ENCODE results near the gene FBXW7. TPM values are rescaled to one million over a fixed set of nuclear protein-coding genes. Genes with fewer than 3 reads are reported as not detected.

The FBXW7 gene
- total RNA-seq, 1 experiment from 2014 or later: 24.3 TPM

DNA sequence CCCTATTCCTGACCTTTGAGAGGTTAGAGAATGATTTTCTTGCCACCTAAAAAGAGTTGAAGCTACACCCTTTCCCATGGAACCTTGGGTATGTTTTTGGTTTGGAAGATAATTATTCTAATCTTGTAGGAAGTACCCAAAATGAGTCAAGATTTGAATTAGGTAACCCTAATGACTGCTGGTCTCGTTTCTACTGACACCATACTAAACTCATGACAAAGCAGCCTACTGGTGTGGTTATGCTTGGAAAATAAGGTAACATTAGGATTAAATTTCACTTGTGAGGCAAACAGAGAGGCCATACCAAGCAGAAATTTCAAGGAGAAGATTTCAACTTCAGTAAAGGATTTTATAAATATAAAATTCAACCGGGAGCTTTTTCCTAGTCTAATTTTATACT is 107.9 kb downstream of the FBXW7 start:
- no peak for DNase-seq (ENCODE audit: low read depth)

DNA sequence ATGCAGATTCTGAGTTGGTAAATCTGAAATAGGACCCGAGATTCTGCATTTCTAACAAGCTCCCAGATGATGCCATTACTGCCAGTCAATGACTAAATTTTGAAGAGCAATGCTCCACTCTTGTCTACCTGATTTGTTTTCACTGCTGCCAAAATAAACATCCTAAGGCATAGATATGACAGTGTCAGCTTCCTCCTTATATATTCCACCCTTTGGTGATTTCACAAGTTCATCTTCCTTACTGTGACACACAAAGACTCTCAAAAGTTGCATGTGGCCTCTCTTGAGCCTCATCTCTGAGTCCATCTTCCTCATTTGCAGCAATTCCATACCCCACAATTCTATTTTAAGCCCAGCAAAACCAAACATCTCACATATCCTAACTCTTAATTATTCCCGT is 110.9 kb downstream of the FBXW7 start:
- DNase-seq (ENCODE audit: low read depth): peak; percentile 9

DNA sequence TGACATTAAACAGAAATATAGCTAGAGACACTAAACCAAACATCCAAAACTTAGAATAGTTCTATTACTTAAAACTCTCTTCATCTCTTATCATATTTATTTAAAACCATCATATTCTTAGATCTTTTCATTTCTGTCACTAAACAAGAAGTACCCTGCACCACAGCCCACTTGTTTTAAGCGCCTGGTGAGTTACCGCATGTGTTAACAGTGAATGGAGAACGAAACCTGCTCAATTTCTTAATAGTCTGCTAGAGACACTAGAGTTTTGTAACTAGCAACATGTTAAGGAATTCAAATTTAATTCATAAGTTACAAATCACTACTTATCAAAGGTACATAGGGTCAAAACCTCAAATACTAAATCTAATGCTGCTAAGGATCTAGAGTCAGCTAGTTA is 111.5 kb downstream of the FBXW7 start:
- no peak for DNase-seq (ENCODE audit: low read depth)

- no peak for DNase-seq (ENCODE audit: low read depth)
These were observed 113.0 kb downstream of the FBXW7 start for GRCh38 chr4:152422817-152423320.

GRCh38 chr4:152421576-152421975 is 114.3 kb downstream of the FBXW7 start:
- DNase-seq (ENCODE audit: low read depth): no peak

GRCh38 chr4:152419809-152420208 is 116.1 kb downstream of the FBXW7 start:
- DNase-seq (ENCODE audit: low read depth): no peak

GRCh38 chr4:152417673-152418072 is 118.2 kb downstream of the FBXW7 start:
- DNase-seq (ENCODE audit: low read depth): no peak

GRCh38 chr4:152415980-152416379 is 119.9 kb downstream of the FBXW7 start:
- DNase-seq (ENCODE audit: low read depth): peak; percentile 2

DNA sequence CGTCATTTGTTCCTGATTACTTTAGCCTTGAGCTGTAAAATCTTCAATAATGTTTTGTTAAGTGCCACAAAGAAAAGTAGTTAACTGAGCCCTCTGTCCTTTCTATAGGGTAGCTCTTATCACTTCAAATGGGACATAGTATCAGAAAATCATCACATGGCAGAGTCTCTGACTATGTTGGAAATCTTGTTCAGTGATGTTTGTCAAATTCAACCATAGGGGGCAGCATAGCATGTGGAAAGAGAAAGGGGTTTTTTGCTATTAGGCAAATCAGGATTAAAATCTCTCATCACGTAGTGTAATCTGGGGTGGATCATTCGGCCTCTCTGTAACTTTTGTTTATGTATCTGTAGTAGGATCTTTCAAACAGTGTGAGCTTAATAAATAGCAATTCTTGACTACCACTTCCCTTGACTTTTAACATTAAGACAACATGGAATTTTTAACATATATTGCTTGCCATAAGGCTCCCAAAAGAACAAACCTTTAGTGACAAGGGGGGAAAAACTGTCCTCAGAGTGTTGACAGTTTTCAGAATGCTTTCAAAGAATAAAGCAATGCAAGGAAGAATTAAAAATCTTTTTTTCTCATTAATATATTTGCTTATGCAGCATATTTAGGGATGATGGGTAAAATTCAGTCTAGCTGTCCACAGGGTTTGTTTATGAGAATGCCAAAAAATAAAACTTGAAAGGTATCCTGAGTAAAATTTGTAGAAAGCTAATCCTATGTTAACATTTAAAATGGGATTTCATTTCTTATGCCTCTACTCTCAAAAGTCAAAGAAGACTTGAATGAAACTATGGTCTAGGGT is 127.2 kb downstream of the FBXW7 start:
- peak; percentile 17 for DNase-seq (ENCODE audit: low read depth)

DNA sequence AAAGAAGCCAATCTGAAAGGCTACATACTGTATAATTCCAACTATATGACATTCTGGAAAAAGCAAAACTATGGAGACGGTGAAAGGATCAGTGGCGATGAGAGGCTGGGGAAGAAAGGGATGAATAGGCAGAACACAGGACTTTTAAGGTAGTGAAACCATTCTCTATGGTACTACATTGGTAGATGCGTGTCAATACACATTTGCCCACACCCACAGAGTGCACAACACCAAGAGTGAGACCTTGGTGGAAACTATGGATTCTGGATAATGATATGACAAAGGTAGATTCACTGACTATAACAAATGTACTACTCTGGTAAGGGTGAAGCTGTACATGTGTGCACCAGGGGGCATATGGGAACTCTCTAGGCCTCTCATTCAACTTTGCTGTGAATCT is 134.5 kb downstream of the FBXW7 start:
- no peak for DNase-seq (ENCODE audit: low read depth)

DNA sequence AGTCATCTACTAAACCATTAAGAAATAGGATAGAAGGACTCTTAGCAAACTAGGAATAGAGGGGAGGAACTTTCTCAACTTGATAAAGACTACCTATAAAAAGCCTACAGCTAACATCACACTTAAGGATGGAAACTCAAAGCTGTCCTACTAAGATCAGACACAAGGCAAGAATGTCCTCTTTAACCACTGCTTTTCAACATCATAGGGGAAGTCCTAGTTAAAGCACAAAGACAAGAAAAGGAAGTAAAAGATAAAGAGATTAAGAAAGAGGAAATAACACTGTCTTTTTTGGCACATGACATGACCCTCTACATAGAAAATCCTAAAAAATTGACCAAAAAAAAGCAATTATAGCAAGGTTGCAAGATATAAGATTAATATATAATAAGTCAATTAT is 136.6 kb downstream of the FBXW7 start:
- DNase-seq (ENCODE audit: low read depth): no peak

DNA sequence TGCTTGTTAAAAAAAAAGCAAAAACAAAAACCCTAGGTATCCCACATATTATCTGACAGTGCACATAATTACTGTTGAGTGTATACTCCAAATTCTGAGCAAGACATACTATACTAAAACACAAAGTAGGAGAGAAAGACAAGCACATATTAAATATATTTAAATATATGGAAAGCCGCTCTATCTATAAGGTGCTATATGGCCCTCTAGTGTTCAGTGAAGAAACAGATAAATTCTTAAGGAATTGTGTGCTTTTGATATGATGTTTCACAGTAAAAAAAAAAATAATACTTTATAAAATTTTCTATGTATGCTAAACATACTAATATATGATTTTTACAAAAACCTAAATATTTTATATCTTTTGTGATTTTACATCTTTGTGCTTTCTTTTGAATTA is 137.8 kb downstream of the FBXW7 start:
- DNase-seq (ENCODE audit: low read depth): peak; percentile 11

GRCh38 chr4:152394791-152395190 is 141.1 kb downstream of the FBXW7 start:
- DNase-seq (ENCODE audit: low read depth): no peak

DNA sequence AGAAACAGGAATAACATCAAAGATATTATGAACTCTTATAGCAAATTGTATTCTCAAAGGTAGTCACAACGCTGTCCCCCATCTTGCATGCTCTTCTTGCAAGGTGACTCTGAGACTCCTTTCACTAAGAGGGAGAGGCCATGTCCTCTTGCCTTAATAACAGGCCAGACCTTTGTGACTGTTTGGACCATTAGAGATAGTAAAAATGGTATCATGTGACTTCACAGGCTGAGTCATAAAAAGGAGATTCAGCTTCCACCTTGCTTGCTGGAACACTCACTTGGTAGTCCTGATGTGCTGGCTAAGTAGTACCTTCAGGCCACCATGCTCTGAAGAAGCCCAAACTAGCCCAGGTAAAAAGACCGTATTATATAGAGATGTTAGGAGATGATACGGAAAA is 143.8 kb downstream of the FBXW7 start:
- DNase-seq (ENCODE audit: low read depth): no peak

GRCh38 chr4:152390216-152390615 is 145.7 kb downstream of the FBXW7 start:
- DNase-seq (ENCODE audit: low read depth): no peak

DNA sequence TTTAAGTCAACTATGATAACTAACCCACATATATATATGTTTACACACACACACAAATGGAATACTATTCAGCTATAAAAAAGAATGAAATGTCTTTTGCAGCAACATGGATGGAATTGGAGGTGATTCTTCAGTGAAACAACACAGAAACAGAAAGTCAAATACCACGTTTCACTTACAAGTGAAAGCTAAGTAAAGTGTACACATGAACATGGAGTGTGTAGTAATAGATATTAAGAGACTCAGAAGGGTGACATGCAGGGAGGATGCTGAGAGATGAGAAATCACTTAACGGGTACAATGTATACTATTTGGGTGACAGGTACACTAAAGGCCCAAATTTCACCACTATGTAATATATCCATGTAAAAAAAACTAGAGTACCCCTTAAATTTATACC is 146.5 kb downstream of the FBXW7 start:
- no peak for DNase-seq (ENCODE audit: low read depth)

DNA sequence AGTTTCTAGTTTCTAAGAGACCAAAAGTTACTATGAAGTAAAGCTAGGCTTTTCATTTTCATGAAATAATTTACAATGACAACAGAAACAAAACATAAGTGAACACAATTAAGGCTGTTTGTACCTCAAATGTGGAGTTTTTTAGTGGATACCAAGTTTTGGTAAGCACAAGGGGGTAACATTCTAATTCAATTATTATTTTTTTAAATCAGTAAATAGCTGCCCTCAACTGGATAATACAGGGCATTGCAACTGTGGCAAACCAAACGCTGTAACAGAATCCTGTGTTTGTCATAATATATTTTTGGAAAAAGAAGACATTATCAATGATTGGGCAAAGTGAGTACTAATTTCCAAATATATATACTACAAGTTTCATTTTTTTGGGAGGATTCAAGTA is 150.3 kb downstream of the FBXW7 start:
- peak; percentile 8 for DNase-seq (ENCODE audit: low read depth)

GRCh38 chr4:152382057-152382785 is 153.7 kb downstream of the FBXW7 start:
- peak; percentile 16 for DNase-seq (ENCODE audit: low read depth)

- no peak for DNase-seq (ENCODE audit: low read depth)
These were observed 155.0 kb downstream of the FBXW7 start for GRCh38 chr4:152380919-152381318.

- DNase-seq (ENCODE audit: low read depth): no peak
These were observed 155.7 kb downstream of the FBXW7 start for GRCh38 chr4:152380185-152380584.

- DNase-seq (ENCODE audit: low read depth): no peak
These were observed 161.1 kb downstream of the FBXW7 start for GRCh38 chr4:152374606-152375285.

DNA sequence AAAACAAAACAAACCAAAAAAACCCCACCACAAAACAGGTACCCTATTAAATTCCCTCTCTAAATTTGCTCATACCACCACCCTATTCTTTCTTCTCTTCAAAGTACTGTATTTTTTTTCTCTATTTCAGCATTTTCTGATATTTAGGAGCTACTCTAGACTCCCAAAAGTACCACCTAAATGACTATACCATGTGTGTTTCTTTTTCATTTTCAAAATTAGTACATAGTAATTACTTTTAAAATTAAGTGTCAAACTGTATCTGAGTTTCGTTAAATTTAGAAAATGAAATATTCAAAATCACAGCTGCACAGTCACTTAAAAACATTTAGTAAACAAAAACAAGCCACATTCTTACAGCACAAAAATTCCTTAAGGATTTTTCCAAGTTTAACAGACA is 161.7 kb downstream of the FBXW7 start:
- DNase-seq (ENCODE audit: low read depth): no peak

GRCh38 chr4:152372444-152372843 is 163.4 kb downstream of the FBXW7 start:
- DNase-seq (ENCODE audit: low read depth): no peak

Data from RPMI7951 (cell line).